ENCODE results near the gene CFAP251. TPM values are rescaled to one million over a fixed set of nuclear protein-coding genes. Genes with fewer than 3 reads are reported as not detected.

CFAP251 gene
- total RNA-seq, 2 donors from 2014 or later: 0.80 to 1.7 TPM

- no peak for DNase-seq (ENCODE audit: low spot score in 2 of 2)
- no peak for ATAC-seq
- peaks cover 0 to 3% of the 10 kb centered on the region in 2 donors for H3K9me3 Mint-ChIP-seq
- no peak overlapping the region for H3K27ac Mint-ChIP-seq
- H3K36me3 Mint-ChIP-seq: peaks cover 5% of the 10 kb centered on the region in 2 donors
Observed at GRCh38 chr12:121996945-121997612, 78.7 kb downstream of the CFAP251 start.

GRCh38 chr12:122001466-122002209, 83.2 kb downstream of the CFAP251 start:
- H3K27ac Mint-ChIP-seq: no peak overlapping the region
- H3K36me3 Mint-ChIP-seq: peaks cover 5% of the 10 kb centered on the region in 2 donors
- ATAC-seq (no peak), DNase-seq (ENCODE audit: low spot score in 2 of 2) (no peak)
- peaks cover 0 to 3% of the 10 kb centered on the region in 2 donors for H3K9me3 Mint-ChIP-seq

GRCh38 chr12:122003651-122004611, 85.5 kb downstream of the CFAP251 start:
- peaks cover 5% of the 10 kb centered on the region in 2 donors for H3K36me3 Mint-ChIP-seq
- peaks cover 0 to 3% of the 10 kb centered on the region in 2 donors for H3K9me3 Mint-ChIP-seq
- DNase-seq (ENCODE audit: low spot score in 2 of 2): no peak
- ATAC-seq: peak in 1 of 2 donors; percentile 33
- H3K27ac Mint-ChIP-seq: no peak overlapping the region

DNA sequence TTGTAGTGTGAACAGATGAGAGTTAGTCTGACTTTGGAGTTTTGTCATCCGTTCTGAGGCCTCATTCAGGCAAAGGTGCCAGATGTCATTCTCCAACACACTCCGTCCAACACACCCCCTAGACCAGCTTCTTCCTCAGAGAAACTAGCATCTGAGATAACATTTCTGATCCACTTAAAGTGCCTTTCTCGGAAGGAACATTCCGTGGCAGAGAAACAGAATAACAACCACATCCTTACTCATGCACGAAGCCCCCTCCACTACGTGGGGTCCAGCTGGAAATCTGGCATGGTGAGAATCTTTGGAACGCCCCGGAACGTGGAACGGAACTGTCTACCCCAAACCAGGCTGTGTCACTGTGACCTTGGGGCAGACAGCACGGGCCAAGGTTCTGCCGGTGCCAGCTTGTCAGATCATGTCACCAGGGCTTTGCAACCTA, 86.3 kb downstream of the CFAP251 start:
- peaks cover 0 to 1% of the 10 kb centered on the region in 2 donors for H3K9me3 Mint-ChIP-seq
- no peak overlapping the region for H3K27ac Mint-ChIP-seq
- no peak for DNase-seq (ENCODE audit: low spot score in 2 of 2)
- H3K36me3 Mint-ChIP-seq: peaks cover 2 to 3% of the 10 kb centered on the region in 2 donors
- no peak for ATAC-seq

- ATAC-seq: no peak
- Mint-ChIP-seq H3K9me3 (no peaks in the 10 kb centered on the region), H3K27ac (no peak overlapping the region), H3K36me3 (no peaks in the 10 kb centered on the region)
- DNase-seq (ENCODE audit: low spot score in 2 of 2): no peak
Observed at GRCh38 chr12:122005252-122005776, 86.9 kb downstream of the CFAP251 start.

DNA sequence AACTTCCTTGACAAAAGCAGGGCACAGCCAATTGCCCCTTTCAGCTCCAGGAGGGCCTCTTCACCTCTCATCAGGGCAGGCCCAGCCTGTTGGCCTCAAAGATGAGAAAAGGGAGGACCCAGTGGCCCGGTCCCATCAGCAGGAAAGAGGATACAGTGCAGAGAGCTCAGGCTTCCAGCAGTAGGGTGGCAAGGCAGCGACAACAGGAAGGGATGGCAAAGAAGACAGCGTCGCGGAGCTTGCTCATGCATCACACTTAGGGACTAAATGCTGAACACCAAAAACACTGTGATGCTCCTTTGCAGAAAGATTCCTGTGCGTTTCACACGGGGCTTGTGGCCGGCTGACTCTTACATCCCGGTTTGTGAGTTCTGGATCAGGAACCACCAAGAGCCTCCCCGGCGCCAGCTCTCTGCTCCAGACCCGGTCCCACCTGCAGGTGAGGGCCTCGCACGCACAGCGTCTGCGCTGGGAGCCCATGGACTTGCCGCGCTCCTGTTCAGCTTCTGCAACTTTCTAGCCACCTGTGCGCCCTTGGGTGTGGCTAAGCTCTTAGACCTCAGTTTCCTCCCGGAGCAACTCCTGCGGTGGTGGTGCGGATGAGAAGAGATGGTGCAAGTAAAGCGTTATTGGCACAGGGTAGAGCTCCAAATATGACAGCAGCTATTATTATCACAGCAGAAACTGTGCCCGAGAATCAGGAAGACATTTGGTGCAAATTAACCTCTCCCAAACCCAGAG, 88.0 kb downstream of the CFAP251 start:
- Mint-ChIP-seq H3K9me3 (no peaks in the 10 kb centered on the region), H3K27ac (no peak overlapping the region), H3K36me3 (no peaks in the 10 kb centered on the region)
- peak; percentile 33 to 37 for ATAC-seq
- DNase-seq (ENCODE audit: low spot score in 2 of 2): no peak

GRCh38 chr12:122009741-122010140, 91.3 kb downstream of the CFAP251 start:
- Mint-ChIP-seq H3K27ac (no peak overlapping the region), H3K9me3 (no peaks in the 10 kb centered on the region), H3K36me3 (no peaks in the 10 kb centered on the region)
- ATAC-seq (no peak), DNase-seq (ENCODE audit: low spot score in 2 of 2) (no peak)

GRCh38 chr12:122012184-122012583, 93.8 kb downstream of the CFAP251 start:
- DNase-seq (ENCODE audit: low spot score in 2 of 2) (no peak), ATAC-seq (no peak)
- Mint-ChIP-seq H3K36me3 (no peaks in the 10 kb centered on the region), H3K27ac (no peak overlapping the region), H3K9me3 (no peaks in the 10 kb centered on the region)

- no peak overlapping the region for H3K27ac Mint-ChIP-seq
- no peaks in the 10 kb centered on the region for H3K36me3 Mint-ChIP-seq
- DNase-seq (ENCODE audit: low spot score in 2 of 2) (no peak), ATAC-seq (peak; percentile 36 to 75)
- no peaks in the 10 kb centered on the region for H3K9me3 Mint-ChIP-seq
Observed at GRCh38 chr12:122013136-122013535, 94.7 kb downstream of the CFAP251 start.

DNA sequence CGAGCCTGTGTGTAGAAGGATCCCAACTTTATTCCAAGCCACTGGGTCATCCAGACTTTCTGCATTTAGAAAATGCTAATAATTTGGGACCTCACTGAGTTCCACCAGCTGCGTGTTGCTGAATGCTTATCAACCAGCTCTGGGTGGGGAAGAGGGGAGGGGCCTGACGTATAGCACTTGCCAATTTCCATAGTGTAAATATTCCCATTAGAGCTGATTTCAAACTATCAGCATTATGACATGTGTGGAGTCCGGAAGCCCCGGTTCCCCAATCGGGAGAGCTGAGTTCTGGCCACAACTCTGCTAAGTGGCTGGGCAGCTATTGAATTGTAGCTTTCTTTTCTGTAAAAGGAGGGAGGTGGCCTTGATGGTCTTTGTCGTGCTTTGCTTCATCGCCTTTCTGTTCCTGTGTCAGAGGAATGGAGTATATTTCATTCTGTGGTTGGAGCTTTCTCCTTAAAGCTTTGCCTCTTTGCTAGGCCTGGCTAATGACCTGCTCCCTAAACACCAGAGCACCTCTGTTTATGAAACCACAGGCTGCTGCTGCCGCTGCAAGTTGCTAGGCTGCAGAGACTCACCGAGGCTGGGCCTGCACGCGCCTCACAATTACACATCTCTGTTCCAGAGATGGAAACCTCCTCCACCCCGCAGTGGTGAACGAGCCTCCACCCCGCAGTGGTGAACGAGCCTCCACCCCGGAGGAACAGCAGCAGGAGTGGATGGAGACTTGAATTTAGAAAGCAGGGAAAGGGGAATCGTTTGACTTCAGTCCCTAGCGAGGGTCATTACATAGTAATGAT, 95.6 kb downstream of the CFAP251 start:
- ATAC-seq: peak; percentile 18 to 60
- H3K36me3 Mint-ChIP-seq: no peaks in the 10 kb centered on the region
- no peak for DNase-seq (ENCODE audit: low spot score in 2 of 2)
- H3K27ac Mint-ChIP-seq: no peak overlapping the region
- H3K9me3 Mint-ChIP-seq: no peaks in the 10 kb centered on the region

DNA sequence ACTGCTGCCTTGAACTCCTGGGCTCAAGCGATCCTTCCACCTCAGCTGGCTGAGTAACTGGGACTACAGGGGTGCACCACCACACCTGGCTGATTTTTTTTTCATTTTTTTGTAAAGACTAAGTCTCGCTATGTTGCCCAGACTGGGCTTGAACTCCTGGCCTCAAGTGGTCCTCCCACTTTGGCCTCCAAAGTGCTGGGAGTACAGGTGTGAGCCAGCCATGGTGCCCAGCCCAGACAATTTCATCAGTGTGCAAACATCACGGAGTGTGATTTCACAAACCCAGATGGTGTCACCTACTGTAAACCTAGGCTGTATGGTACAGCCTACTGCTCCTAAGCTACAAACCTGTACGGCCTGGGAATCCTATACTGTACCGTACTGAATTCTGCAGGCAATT, 96.4 kb downstream of the CFAP251 start:
- ATAC-seq: no peak

GRCh38 chr12:122018457-122018856, 100.1 kb downstream of the CFAP251 start:
- no peak for ATAC-seq
- peaks cover 0 to 5% of the 10 kb centered on the region in 2 donors for H3K36me3 Mint-ChIP-seq
- DNase-seq (ENCODE audit: low spot score in 2 of 2): no peak
- H3K27ac Mint-ChIP-seq: no peak overlapping the region
- H3K9me3 Mint-ChIP-seq: no peaks in the 10 kb centered on the region

More for the DNA sequence above, 96.4 kb downstream of the CFAP251 start:
- no peak for DNase-seq (ENCODE audit: low spot score in 2 of 2)
- Mint-ChIP-seq H3K27ac (no peak overlapping the region), H3K9me3 (no peaks in the 10 kb centered on the region), H3K36me3 (no peaks in the 10 kb centered on the region)

DNA sequence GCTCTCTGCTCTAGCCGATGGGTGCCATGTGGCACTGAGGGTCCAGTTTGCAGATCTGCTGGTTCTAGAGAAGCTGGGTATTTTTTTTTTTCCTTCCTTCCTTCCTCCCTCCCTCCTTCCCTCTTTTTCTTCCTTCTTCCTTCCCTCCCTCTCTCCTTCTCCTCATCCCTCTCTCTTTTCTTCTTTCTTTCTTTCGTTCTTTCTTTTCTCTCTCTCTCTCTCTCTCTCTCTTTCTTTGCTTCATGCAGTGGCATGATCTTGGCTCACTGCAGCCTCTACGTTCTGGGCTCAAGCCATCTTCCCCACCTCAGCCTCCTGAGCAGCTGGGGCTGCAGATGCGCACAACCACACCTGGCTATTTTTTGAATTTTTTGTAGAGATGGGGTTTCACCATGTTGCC, 100.5 kb downstream of the CFAP251 start:
- ATAC-seq (no peak), DNase-seq (ENCODE audit: low spot score in 2 of 2) (no peak)
- Mint-ChIP-seq H3K36me3 (peaks cover 0 to 5% of the 10 kb centered on the region in 2 donors), H3K27ac (no peak overlapping the region), H3K9me3 (no peaks in the 10 kb centered on the region)

DNA sequence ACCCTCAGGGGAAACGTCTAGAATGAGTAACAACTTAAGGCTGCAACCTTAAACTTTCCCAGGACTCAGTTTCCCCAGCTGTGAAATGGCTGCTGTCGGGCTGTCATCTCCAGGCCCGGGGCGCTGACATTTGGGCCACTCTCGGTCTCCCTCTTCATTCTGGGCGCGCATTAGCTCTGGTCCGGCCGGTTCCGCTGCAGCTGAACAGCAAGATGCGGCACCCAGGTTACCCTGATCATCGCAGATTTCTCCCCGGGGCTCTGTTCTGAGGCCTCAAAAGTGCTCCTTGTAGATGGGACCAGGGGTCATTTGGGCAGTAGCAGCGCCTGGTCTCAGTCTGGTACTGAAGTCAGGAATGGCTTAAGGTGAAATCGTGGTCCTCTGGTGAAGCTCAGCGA, 102.4 kb downstream of the CFAP251 start:
- H3K27ac Mint-ChIP-seq: peak overlapping the region in 1 of 2 donors; percentile 66

DNA sequence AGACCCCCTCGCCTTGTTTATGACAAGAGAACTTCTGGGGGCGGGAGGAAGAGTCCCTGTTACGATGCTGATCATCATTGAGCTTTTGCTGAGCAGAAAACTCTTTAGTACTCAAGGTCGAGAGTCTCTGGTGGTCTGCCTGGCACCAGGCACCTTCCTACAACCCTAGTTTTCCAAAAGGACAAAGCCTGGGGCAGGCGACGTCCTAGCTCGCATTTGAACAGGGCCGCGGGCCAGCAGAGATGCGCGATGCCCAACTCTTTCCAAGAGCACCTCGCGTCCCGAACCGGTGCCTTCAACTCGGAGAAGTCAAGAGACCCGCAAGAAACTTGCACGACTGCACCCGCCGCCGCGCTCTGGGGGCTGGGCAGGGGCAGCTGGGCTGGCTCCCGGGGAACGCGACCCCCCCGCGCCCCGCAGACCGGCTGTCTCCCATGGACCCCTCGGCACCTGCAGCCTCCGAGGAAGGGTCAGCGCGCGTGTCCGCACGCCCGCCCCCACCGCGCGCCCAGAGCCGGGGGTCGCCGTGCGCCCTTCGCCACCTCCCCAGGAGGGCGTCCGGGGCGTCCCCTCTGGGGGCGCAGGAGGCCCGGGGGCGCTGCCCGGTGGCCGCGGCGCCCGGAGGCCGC, 102.9 kb downstream of the CFAP251 start:
- Mint-ChIP-seq H3K9me3 (no peaks in the 10 kb centered on the region), H3K27ac (peak overlapping the region in 1 of 2 donors; percentile 66), H3K36me3 (peaks cover 0 to 5% of the 10 kb centered on the region in 2 donors)
- peak; percentile 3 to 23 for ATAC-seq
- peak in 1 of 2 donors; percentile 30 for DNase-seq (ENCODE audit: low spot score in 2 of 2)

More for the DNA sequence above, 102.4 kb downstream of the CFAP251 start:
- H3K9me3 Mint-ChIP-seq: no peaks in the 10 kb centered on the region
- ATAC-seq: no peak
- H3K36me3 Mint-ChIP-seq: peaks cover 0 to 5% of the 10 kb centered on the region in 2 donors
- DNase-seq (ENCODE audit: low spot score in 2 of 2): no peak
